Activated CD8-positive, alpha-beta T cell treated with anti-CD3 and anti-CD28 coated beads for 36 hours (primary cell): Measurements from ENCODE around the gene MOV10L1. TPM values are rescaled to one million over a fixed set of nuclear protein-coding genes. Genes with fewer than 3 reads are reported as not detected.

Source experiments
- ATAC-seq: fragments of 200-7000 bp; cut with Tn5 transposase; one replicate; pipeline ENCODE4 v1.10.0; 2021; ENCODE audit warnings: mild to moderate bottlenecking, moderate library complexity
- CTCF ChIA-PET: fragments of 350-600 bp; sonication (Branson Sonifier 250); formaldehyde crosslinking; loops from one replicate; lab custom pipeline; 2021; ENCODE audit warnings: antibody characterized with exemption; lab: Charles Lee
- POLR2A ChIA-PET: fragments of 350-600 bp; sonication (Branson Sonifier 250); formaldehyde crosslinking; loops from one replicate; lab custom pipeline; 2021; ENCODE audit warnings: antibody characterized with exemption; lab: Charles Lee
- DNase-seq: peaks from one replicate; pipeline ENCODE4 v3.0.0-alpha.2; 2020
- H3K27ac Mint-ChIP-seq: one replicate; pipeline ENCODE4 v1.8.0; 2021; ENCODE audit warnings: mild to moderate bottlenecking, mixed read lengths
- H3K27me3 Mint-ChIP-seq: one replicate; pipeline ENCODE4 v1.8.0; 2021; ENCODE audit warnings: mixed read lengths
- H3K36me3 Mint-ChIP-seq: one replicate; pipeline ENCODE4 v1.8.0; 2021; ENCODE audit warnings: low read depth, mixed read lengths
- H3K4me1 Mint-ChIP-seq: one replicate; pipeline ENCODE4 v1.8.0; 2021; ENCODE audit warnings: low read depth, mixed read lengths
- H3K4me3 Mint-ChIP-seq: one replicate; pipeline ENCODE4 v1.8.0; 2021; ENCODE audit warnings: mild to moderate bottlenecking, moderate library complexity, mixed read lengths
- H3K9me3 Mint-ChIP-seq: one replicate; pipeline ENCODE4 v1.8.0; 2021; ENCODE audit warnings: mixed read lengths
- intact Hi-C: fragments of 100-400 bp; cut with micrococcal nuclease; formaldehyde crosslinking; loops from one replicate; pipeline ENCODE4 v1.10.0; 2022
- total RNA-seq, 2 experiments: library from RNA; stranded (reverse); gene quantifications; one replicate each; pipeline ENCODE4 v1.2.3, GENCODE V29; 2021
- TF ChIP-seq, protein P1 (sequence below): fragments of 200-600 bp; IDR thresholded peaks from one replicate; pipeline ENCODE4 v1.8.0; 2022; ENCODE audit warnings: antibody characterized with exemption, mild to moderate bottlenecking

The MOV10L1 gene
- total RNA-seq, 2 experiments from 2014 or later: 0.34 TPM; not detected in 1

DNA sequence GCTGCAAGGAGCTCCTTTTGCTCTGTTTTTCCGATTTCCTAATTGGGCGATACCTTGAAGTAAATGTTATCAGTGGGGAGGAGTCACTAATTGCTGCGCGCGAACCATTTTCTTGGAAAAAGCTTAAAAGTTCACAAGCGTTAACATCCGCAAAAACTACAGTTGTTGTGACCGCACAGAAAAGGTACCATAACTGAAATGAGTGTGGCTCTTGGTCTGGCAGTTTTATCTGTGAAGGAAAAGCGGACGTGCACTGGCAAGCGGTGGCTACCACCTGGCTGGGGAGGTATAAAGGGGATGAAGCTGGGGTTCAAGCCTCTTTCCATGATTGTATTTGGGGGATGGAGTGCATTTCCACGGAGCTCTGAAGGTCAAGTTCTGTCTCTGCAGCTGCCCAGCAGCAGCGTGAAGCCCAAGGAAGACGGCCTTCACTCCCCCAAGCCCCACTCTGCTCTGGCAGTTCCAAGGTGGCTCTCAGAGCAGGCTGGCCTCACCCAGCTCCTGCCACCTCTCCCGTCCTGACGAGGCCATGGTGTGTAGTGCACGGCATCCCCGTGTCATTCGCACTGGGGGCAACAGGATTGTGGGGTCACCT is 27.5 kb downstream of the MOV10L1 start:
- Mint-ChIP-seq H3K27me3 (peaks cover 1% of the 10 kb centered on the region), H3K4me1 (peaks cover 8% of the 10 kb centered on the region), H3K9me3 (no peaks in the 10 kb centered on the region), H3K27ac (no peak overlapping the region), H3K36me3 (no peaks in the 10 kb centered on the region), H3K4me3 (no peak overlapping the region)
- DNase-seq (no peak), ATAC-seq (no peak)
- intact Hi-C loops: no loop called here
- TF ChIP-seq, protein P1, sequence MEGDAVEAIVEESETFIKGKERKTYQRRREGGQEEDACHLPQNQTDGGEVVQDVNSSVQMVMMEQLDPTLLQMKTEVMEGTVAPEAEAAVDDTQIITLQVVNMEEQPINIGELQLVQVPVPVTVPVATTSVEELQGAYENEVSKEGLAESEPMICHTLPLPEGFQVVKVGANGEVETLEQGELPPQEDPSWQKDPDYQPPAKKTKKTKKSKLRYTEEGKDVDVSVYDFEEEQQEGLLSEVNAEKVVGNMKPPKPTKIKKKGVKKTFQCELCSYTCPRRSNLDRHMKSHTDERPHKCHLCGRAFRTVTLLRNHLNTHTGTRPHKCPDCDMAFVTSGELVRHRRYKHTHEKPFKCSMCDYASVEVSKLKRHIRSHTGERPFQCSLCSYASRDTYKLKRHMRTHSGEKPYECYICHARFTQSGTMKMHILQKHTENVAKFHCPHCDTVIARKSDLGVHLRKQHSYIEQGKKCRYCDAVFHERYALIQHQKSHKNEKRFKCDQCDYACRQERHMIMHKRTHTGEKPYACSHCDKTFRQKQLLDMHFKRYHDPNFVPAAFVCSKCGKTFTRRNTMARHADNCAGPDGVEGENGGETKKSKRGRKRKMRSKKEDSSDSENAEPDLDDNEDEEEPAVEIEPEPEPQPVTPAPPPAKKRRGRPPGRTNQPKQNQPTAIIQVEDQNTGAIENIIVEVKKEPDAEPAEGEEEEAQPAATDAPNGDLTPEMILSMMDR: no peak
- ChIA-PET CTCF (interaction anchor here (2.4 kb wide), 1 partner anchor 87 kb away, joined by 7 read pairs; no protein-coding TSS in a partner anchor), POLR2A (interaction anchor here (0.6 to 1.5 kb wide), 2 partner anchors 8 to 808 kb away, joined by 3 read pairs; no protein-coding TSS in a partner anchor)

DNA sequence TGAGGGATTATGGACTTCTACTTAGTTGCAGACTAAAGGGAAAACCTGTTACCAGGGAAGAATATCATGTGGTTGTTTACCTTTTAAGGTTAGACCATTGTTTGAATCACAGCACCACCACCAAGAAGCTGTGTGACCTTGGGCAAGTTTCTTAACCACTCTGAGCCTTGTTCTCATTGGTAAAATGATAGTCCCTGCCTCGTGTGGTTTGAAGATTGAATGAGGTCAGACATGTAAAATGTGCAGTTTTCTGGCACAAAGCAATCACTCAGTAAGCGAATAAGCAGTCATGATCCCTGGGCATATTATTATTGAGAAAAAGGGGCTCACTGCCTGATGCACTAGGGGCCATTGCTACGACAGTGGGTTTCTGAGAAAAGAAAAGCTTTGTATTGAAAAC is 28.3 kb downstream of the MOV10L1 start:
- Mint-ChIP-seq H3K4me1 (no peaks in the 10 kb centered on the region), H3K9me3 (peaks cover 2% of the 10 kb centered on the region), H3K4me3 (no peak overlapping the region), H3K27ac (no peak overlapping the region), H3K27me3 (peaks cover 1% of the 10 kb centered on the region), H3K36me3 (no peaks in the 10 kb centered on the region)
- ChIA-PET POLR2A (no interaction called here), CTCF (no interaction called here)
- intact Hi-C loops: no loop called here
- no peak for ATAC-seq
- no peak for DNase-seq
- TF ChIP-seq, protein P1: no peak

DNA sequence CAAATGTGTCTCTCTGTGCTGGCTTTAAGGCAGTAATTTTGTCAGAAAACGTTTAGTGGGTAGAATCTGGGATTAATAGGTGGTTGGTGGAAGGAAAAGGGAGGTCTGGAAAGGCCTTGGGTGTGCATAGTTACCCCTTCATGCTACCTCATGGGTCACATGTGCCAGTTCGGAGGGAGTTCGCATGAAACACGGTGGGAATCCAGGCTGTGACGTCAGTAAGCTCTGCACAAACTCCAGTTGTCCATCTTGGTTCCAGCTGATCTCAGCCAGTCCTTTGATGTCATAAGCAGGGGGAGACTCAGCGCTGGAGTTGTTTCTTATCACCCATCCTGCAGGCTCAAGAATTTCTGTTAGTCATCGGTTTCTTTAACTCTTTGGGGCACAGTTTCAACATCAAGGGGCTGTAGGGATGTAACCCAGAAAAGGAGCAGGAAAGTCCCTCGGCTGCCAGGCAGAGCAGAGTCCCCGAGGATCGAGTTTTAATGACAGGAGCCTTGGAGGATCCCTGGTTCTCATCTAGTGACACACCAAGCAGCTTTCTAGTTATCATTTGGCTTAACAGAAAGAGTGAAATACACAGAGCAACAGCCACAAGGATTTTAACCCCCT is 28.9 kb downstream of the MOV10L1 start:
- H3K4me1 Mint-ChIP-seq: no peaks in the 10 kb centered on the region
- no peak overlapping the region for H3K4me3 Mint-ChIP-seq
- intact Hi-C loops: no loop called here
- TF ChIP-seq, protein P1: no peak
- H3K27me3 Mint-ChIP-seq: peaks cover 1% of the 10 kb centered on the region
- H3K27ac Mint-ChIP-seq: no peak overlapping the region
- ChIA-PET POLR2A (no interaction called here), CTCF (no interaction called here)
- ATAC-seq (no peak), DNase-seq (no peak)
- H3K36me3 Mint-ChIP-seq: no peaks in the 10 kb centered on the region
- H3K9me3 Mint-ChIP-seq: peaks cover 6% of the 10 kb centered on the region

DNA sequence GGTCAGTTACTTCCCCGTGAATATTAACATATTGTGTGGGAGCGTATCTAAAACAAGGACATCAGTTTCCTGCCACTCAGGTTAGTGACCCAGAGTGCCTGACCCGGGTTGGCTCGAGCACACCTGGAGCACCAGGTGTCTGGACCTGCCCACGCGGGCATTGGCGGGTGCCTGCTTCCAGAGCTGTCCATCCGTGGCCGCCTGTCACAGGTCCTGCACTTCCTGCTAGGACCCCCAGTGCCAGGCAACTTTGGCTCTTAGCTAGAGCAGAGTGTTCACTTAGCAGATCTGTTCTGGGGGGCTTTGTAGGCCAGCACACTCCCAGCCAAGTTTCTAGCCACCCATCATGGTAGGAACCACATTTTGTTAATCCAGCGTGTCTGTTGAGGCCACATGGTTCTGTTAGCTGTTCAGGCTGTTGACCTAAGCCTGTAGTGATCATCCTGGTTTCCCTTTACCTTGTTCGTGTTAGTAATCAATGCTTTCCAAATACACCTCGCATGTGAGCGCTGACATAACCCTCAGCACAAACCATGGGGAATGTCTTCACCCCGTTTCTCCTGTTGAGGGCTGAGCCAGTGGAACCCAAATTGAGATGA is 29.5 kb downstream of the MOV10L1 start:
- Mint-ChIP-seq H3K27ac (no peak overlapping the region), H3K4me1 (no peaks in the 10 kb centered on the region), H3K36me3 (no peaks in the 10 kb centered on the region), H3K4me3 (no peak overlapping the region), H3K9me3 (peaks cover 12% of the 10 kb centered on the region), H3K27me3 (peaks cover 1% of the 10 kb centered on the region)
- DNase-seq (no peak), ATAC-seq (no peak)
- TF ChIP-seq, protein P1: no peak
- intact Hi-C loops: no loop called here
- ChIA-PET CTCF (no interaction called here), POLR2A (no interaction called here)

DNA sequence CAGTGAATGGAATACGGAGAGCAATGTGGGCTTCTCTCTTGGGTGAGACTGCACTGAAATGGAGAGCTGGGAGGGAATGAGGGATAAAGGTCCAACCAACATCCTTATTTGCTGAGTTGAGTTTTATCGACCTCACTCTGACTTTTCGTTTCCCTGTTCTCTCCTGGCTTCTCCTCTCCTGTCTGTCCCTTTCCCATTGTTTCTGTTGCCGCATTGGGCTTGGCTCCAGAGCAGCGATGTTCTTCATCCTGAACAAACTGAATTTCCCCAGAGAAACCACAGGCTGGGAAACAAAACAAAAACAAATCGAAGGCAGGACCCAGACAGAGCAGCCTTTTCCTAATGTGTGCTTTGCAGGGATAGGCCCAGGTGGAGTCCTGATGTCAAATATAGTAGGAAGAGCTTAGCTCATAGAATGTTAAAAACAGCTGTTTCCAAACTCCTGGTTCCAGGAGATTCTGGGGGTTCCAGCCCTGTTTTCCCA is 30.0 kb downstream of the MOV10L1 start:
- Mint-ChIP-seq H3K36me3 (no peaks in the 10 kb centered on the region), H3K4me3 (no peak overlapping the region), H3K27ac (no peak overlapping the region), H3K9me3 (peaks cover 15% of the 10 kb centered on the region), H3K4me1 (no peaks in the 10 kb centered on the region), H3K27me3 (peaks cover 1% of the 10 kb centered on the region)
- TF ChIP-seq, protein P1: no peak
- DNase-seq (no peak), ATAC-seq (no peak)
- ChIA-PET CTCF (no interaction called here), POLR2A (no interaction called here)
- intact Hi-C loops: no loop called here
